PC-3 (cell line): ENCODE results near the gene TRIP12. TPM values are rescaled to one million over a fixed set of nuclear protein-coding genes. Genes with fewer than 3 reads are reported as not detected.

Experiments used
- ATAC-seq: fragments of 200-7000 bp; cut with Tn5 transposase; 2 replicates; pipeline ENCODE4 v1.9.1; 2020; ENCODE audit warnings: mild to moderate bottlenecking, moderate library complexity
- BruUV-seq: library from RNA; stranded (reverse); fragments of 400-500 nt; replicated peaks from 2 replicates; lab custom pipeline; 2021; lab: Mats Ljungman, UMichigan
- CTCF ChIA-PET: fragments of 300-600 bp; sonication (Branson Sonifier 250); formaldehyde crosslinking; loops from one replicate; lab custom pipeline; 2022; ENCODE audit warnings: antibody characterized with exemption; lab: Charles Lee
- POLR2A ChIA-PET: fragments of 300-600 bp; sonication (Branson Sonifier 250); formaldehyde crosslinking; loops from one replicate; lab custom pipeline; 2022; ENCODE audit warnings: antibody characterized with exemption; ENCODE audit not compliant: unreplicated experiment; lab: Charles Lee
- DNase-seq: peaks from one replicate; pipeline ENCODE4 v3.0.0-alpha.2; 2015
- H2AFZ ChIP-seq: fragments of 300-600 bp; sonication (generic); 2 replicates; pipeline ENCODE4 v1.6.0; 2016; ENCODE audit warnings: antibody characterized with exemption, low read length
- H3F3A ChIP-seq: fragments of 300-600 bp; sonication (generic); one replicate; pipeline ENCODE4 v1.6.0; 2017; ENCODE audit warnings: antibody characterized with exemption, low read length, control low read depth, mild to moderate bottlenecking; ENCODE audit not compliant: unreplicated experiment
- H3K27ac ChIP-seq: fragments of 300-600 bp; sonication (generic); 2 replicates; pipeline ENCODE4 v1.5.1; 2016; ENCODE audit warnings: mild to moderate bottlenecking, low read length
- H3K27me3 ChIP-seq: fragments of 300-600 bp; sonication (generic); 2 replicates; pipeline ENCODE4 v1.6.1; 2016; ENCODE audit warnings: low read length, mixed read lengths
- H3K36me3 ChIP-seq: fragments of 300-600 bp; sonication (generic); 2 replicates; pipeline ENCODE4 v1.6.1; 2016; ENCODE audit warnings: low read depth, mixed run types, low read length, mixed read lengths
- H3K4me1 ChIP-seq: fragments of 300-600 bp; sonication (generic); 2 replicates; pipeline ENCODE4 v1.5.1; 2016; ENCODE audit warnings: low read length; ENCODE audit not compliant: insufficient read depth
- H3K4me2 ChIP-seq: fragments of 300-600 bp; sonication (generic); 2 replicates; pipeline ENCODE4 v1.6.0; 2016; ENCODE audit warnings: low read length
- H3K4me3 ChIP-seq: fragments of 300-600 bp; sonication (generic); 2 replicates; pipeline ENCODE4 v1.5.1; 2016; ENCODE audit warnings: mild to moderate bottlenecking, low read length, mixed read lengths
- H3K79me2 ChIP-seq: fragments of 300-600 bp; sonication (generic); 2 replicates; pipeline ENCODE4 v1.6.1; 2017; ENCODE audit warnings: low read length, mixed read lengths
- H3K9ac ChIP-seq: fragments of 300-600 bp; sonication (generic); 2 replicates; pipeline ENCODE4 v1.6.0; 2016; ENCODE audit warnings: mild to moderate bottlenecking, low read length
- H3K9me2 ChIP-seq: fragments of 300-600 bp; sonication (generic); replicated peaks from 2 replicates; pipeline ENCODE4 v1.6.1; 2016; ENCODE audit warnings: mixed run types, low read length, mixed read lengths
- H3K9me3 ChIP-seq: fragments of 300-600 bp; sonication (generic); 2 replicates; pipeline ENCODE4 v1.6.1; 2016; ENCODE audit warnings: low read length, mixed read lengths
- H4K20me1 ChIP-seq: fragments of 300-600 bp; sonication (generic); 2 replicates; pipeline ENCODE4 v1.6.1; 2016; ENCODE audit warnings: low read length, mixed read lengths
- CTCF ChIP-seq: fragments of 300-600 bp; sonication (generic); conservative IDR thresholded peaks from 2 replicates; pipeline ENCODE4 v1.5.1; 2017; ENCODE audit warnings: antibody characterized with exemption, low read depth, mild to moderate bottlenecking, low read length
- EZH2 ChIP-seq: fragments of 300-600 bp; sonication (generic); IDR thresholded peaks from one replicate; pipeline ENCODE4 v1.6.1; 2017; ENCODE audit warnings: antibody characterized with exemption, mild to moderate bottlenecking, low read length; ENCODE audit not compliant: unreplicated experiment
- EZH2phosphoT487 ChIP-seq: fragments of 300-600 bp; sonication (generic); IDR thresholded peaks from 2 replicates; pipeline ENCODE4 v1.6.1; 2018; ENCODE audit warnings: mild to moderate bottlenecking, antibody characterized with exemption, low read length, borderline replicate concordance
- intact Hi-C: fragments of 100-400 bp; cut with micrococcal nuclease; formaldehyde crosslinking; loops from 2 replicates; pipeline ENCODE4 v1.9.0; 2023
- total RNA-seq: library from RNA; depleted of rRNA; stranded (reverse); fragments of >200 nt; gene quantifications from 2 replicates; pipeline ENCODE4 v1.2.3, GENCODE V29; 2014

The TRIP12 gene
- total RNA-seq, 1 experiment from 2014 or later = 113 TPM

DNA sequence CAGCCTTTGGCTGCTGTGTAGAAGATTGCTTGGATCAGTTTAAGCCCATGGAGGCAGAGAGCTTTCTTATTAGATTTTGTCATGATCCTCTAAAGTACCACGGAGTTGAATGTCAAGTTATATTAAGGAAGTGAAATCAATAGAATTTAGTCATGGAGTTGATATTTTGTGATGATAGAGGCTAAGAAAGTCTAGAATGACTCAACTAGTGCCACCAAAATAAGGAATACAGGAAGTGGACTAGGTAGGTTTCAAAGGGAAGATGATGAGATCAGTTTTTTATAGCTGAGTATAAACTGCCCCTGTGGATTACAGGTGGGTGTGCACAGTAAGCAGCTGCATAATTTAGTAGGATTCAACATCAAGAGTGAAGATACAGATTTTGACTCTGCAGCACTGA, 25.7 kb upstream of the TRIP12 start:
- intact Hi-C loops = no loop called here
- Histone ChIP-seq H3K9me3 (no peaks in the 10 kb centered on the region), H4K20me1 (no peaks in the 10 kb centered on the region), H3K27ac (no peak overlapping the region), H3K4me2 (no peak overlapping the region), H3K9me2 (no peaks in the 10 kb centered on the region), H3K27me3 (no peaks in the 10 kb centered on the region), H3K79me2 (no peaks in the 10 kb centered on the region), H3K36me3 (no peaks in the 10 kb centered on the region), H2AFZ (no peak overlapping the region), H3F3A (no peaks in the 10 kb centered on the region), H3K4me3 (no peak overlapping the region), H3K9ac (no peak overlapping the region), H3K4me1 (no peaks in the 10 kb centered on the region)
- POLR2A ChIA-PET = no interaction called here
- ATAC-seq = peak; percentile 38
- no TSS peak for BruUV-seq
- TF ChIP-seq CTCF (no peak), EZH2 (no peak), EZH2phosphoT487 (no peak)
- CTCF ChIA-PET = no interaction called here
- DNase-seq = no peak

DNA sequence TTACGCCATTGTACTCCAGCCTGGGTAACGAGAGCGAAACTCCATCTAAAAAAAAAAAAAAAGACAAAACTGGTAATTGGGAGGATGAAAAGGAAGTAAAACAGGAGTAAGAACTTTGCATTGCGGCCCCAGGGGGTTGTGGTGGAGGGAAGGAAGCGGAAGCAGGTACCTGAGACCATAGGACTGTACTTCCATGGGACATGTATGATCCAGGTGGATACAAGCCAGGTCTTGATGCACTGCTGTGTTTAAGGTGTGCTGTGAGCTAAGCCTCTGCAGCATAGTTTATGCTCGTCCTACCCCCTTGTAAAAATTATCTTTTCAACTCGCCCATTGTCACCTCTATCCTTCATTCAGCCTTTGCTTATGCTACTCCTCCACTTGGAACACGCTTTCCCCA, 24.2 kb upstream of the TRIP12 start:
- BruUV-seq = no TSS peak
- CTCF ChIA-PET = no interaction called here
- H3K9me3 ChIP-seq = no peaks in the 10 kb centered on the region
- no peaks in the 10 kb centered on the region for H3K27me3 ChIP-seq
- POLR2A ChIA-PET = no interaction called here
- intact Hi-C loops = no loop called here
- no peaks in the 10 kb centered on the region for H3K9me2 ChIP-seq
- H3K36me3 ChIP-seq = no peaks in the 10 kb centered on the region
- no peaks in the 10 kb centered on the region for H3K4me1 ChIP-seq
- H3F3A ChIP-seq = no peaks in the 10 kb centered on the region
- H3K9ac ChIP-seq = no peak overlapping the region
- no peak overlapping the region for H3K4me3 ChIP-seq
- H3K79me2 ChIP-seq = no peaks in the 10 kb centered on the region
- H3K4me2 ChIP-seq = no peak overlapping the region
- no peak for DNase-seq
- no peak for ATAC-seq
- H4K20me1 ChIP-seq = no peaks in the 10 kb centered on the region
- no peak for TF ChIP-seq CTCF
- TF ChIP-seq EZH2 = no peak
- TF ChIP-seq EZH2phosphoT487 = no peak
- H2AFZ ChIP-seq = no peak overlapping the region
- no peak overlapping the region for H3K27ac ChIP-seq

DNA sequence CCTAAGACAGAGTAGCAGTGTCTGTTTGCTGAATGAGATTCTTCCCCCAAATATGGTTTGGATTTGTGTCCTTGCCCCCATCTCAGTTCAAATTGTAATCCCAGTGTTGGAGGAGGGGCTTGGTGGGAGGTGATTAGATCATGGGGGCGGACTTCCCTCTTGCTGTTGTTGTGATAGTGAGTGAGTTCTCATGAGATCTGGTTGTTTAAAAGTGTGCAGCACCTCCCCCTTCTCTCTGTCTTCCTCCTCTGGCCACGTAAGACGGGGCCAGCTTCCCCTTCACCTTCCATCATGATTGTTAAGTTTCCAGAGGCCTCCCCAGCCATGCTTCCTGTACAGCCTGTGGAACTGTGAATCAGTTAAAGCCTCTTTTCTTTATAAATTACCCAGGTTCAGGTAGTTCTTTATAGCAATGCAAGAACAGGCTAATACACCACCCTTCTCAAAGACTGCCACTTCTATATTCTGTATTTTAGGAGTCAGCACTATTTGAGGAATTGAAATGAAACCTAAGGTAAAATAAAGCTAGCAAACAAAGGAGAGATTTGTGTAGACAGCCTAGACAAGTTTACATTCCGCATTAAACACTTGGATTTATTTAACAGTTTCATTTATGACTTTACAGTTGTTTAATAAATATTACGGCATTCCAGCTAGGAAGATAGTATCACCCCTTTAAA, 22.1 kb upstream of the TRIP12 start:
- no peaks in the 10 kb centered on the region for H3K4me1 ChIP-seq
- BruUV-seq = no TSS peak
- POLR2A ChIA-PET = no interaction called here

More for the DNA sequence above, 22.1 kb upstream of the TRIP12 start:
- CTCF ChIA-PET = no interaction called here
- Histone ChIP-seq H4K20me1 (no peaks in the 10 kb centered on the region), H3K27me3 (no peaks in the 10 kb centered on the region), H3K4me2 (no peak overlapping the region), H3K9ac (no peak overlapping the region), H3F3A (no peaks in the 10 kb centered on the region), H3K9me2 (no peaks in the 10 kb centered on the region), H3K27ac (no peak overlapping the region), H3K9me3 (no peaks in the 10 kb centered on the region), H3K4me3 (no peak overlapping the region), H2AFZ (no peak overlapping the region), H3K36me3 (no peaks in the 10 kb centered on the region), H3K79me2 (no peaks in the 10 kb centered on the region)
- ATAC-seq (no peak), DNase-seq (no peak)
- TF ChIP-seq EZH2 (no peak), EZH2phosphoT487 (no peak), CTCF (no peak)
- intact Hi-C loops = no loop called here
